Omental fat pad (tissue), 4 donors: ENCODE data around the gene CD276. TPM values are rescaled to one million over a fixed set of nuclear protein-coding genes. Genes with fewer than 3 reads are reported as not detected.

Experiments
- ATAC-seq: fragments of 150-250 bp; one replicate; pipeline ENCODE4 v1.9.1; 2016; ENCODE audit warnings: mild to moderate bottlenecking, moderate library complexity; ENCODE audit not compliant: low FRiP score
- DNase-seq: peaks from one replicate; pipeline ENCODE4 v3.0.0-alpha.2; 2019; ENCODE audit warnings: low spot score
- CTCF ChIP-seq, 3 donors: fragments of 450-650 bp; IDR thresholded peaks; one replicate each; pipeline ENCODE4 v1.5.1; 2016 to 2017; ENCODE audit warnings: antibody characterized with exemption in 3 of 3, mild to moderate bottlenecking in 3 of 3, moderate library complexity in 2 of 3
- total RNA-seq, 4 donors: library from RNA; depleted of rRNA; stranded (reverse); fragments of >200 nt; gene quantifications; one replicate each; pipeline ENCODE4 v1.1.0, GENCODE V29; 2016

Gene CD276
- total RNA-seq, 4 donors from 2014 or later = 23.2 to 103 (median 39.3) TPM

- TF ChIP-seq CTCF (IDR thresholded peaks at IDR 0.05) = no peak
- ATAC-seq (no peak), DNase-seq (no peak)
Observed at GRCh38 chr15:73747847-73748590, 63.8 kb downstream of the CD276 start.

GRCh38 chr15:73748730-73749129 is 64.5 kb downstream of the CD276 start:
- ATAC-seq (no peak), DNase-seq (no peak)
- no peak for TF ChIP-seq CTCF (IDR thresholded peaks at IDR 0.05)

GRCh38 chr15:73749533-73749932 is 65.3 kb downstream of the CD276 start:
- DNase-seq (no peak), ATAC-seq (no peak)

GRCh38 chr15:73749971-73750370 is 65.8 kb downstream of the CD276 start:
- DNase-seq (no peak), ATAC-seq (no peak)
- no peak for TF ChIP-seq CTCF (IDR thresholded peaks at IDR 0.05)

More at GRCh38 chr15:73749533-73749932, 65.3 kb downstream of the CD276 start:
- no peak for TF ChIP-seq CTCF (IDR thresholded peaks at IDR 0.05)

GRCh38 chr15:73750438-73750837 is 66.3 kb downstream of the CD276 start:
- DNase-seq = no peak
- ATAC-seq = no peak
- no peak for TF ChIP-seq CTCF (IDR thresholded peaks at IDR 0.05)

GRCh38 chr15:73750951-73751350 is 66.8 kb downstream of the CD276 start:
- no peak for TF ChIP-seq CTCF (IDR thresholded peaks at IDR 0.05)
- DNase-seq (no peak), ATAC-seq (no peak)

GRCh38 chr15:73751511-73751898 is 67.3 kb downstream of the CD276 start:
- TF ChIP-seq CTCF (IDR thresholded peaks at IDR 0.05) = no peak
- no peak for ATAC-seq
- DNase-seq = no peak
